ENCODE data around the gene BMF. TPM values are rescaled to one million over a fixed set of nuclear protein-coding genes. Genes with fewer than 3 reads are reported as not detected.
"Not testable (repeated sequence)": the region's sequence is repeated elsewhere in the genome, so short reads cannot be mapped to it uniquely, and the experiment has no call there.

BMF gene
- total and polyA plus RNA-seq, 2 donors, result 7.8 to 10.8 TPM

DNA sequence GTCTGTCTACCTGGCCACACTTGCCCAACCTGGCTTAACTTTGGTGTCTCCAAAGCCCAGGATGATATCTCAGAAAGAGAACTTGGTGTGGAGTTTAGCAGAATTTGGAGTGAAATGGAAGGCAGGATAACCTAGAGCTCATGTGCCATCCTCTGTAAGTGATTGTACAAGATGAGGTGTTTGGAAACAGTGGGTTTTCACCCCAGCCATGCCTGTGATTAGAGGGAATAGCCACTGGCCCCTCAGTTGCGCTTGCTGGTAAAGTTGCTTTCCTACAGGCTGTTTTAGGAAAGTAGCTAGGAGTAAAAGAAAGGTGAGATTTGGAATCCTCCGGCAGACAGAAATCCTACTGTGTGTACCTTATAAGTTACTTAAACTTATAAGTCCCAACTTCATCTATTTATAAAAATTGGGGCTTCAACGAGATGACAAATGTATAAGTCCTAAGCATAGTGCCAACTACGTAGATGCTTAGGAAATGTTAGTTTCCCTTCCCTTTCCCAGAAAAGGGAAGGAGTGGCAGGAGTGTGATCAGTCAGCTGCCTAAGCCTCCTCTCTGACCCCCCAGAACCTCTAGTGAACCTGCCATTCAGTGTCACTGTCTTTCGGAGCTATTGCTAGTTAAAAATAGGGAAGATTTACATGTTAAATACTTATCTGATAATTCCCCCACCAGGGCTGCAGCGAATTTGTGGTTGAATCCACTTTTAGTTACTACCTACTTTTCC lies 13.4 kb upstream of the BMF start:
- Histone ChIP-seq H3K27ac (ENCODE audit: low read depth) (no peak overlapping the region), H3K4me1 (ENCODE audit: insufficient read depth) (no peaks in the 10 kb centered on the region), H3K4me3 (ENCODE audit: low read depth, low read length) (no peak overlapping the region), H3K36me3 (ENCODE audit: insufficient read depth) (no peaks in the 10 kb centered on the region)
- no peak for DNase-seq (ENCODE audit: extremely low spot score)
- 71% methylated on average over 6 of the region's 6 CpGs for WGBS

DNA sequence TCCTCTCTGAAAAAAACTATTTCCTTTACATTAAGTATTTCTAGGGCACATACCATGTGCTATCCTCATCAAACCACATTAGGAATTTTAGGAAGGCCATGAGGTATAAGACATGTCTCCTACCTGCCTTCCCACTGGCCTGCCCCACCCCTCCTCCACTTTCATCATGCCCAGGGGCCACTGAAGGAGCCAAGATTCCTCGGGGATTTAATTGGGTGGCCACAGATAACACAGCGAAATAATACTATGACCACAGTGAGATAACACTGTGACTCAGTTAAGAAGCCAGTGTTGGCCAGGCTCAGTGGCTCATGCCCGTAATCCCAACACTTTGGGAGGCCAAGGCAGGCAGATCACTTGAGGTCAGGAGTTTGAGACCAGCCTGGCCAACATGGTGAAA lies 9.8 kb upstream of the BMF start:
- H3K27ac ChIP-seq (ENCODE audit: low read depth), result no peak overlapping the region
- H3K4me1 ChIP-seq (ENCODE audit: insufficient read depth), result no peaks in the 10 kb centered on the region
- H3K4me3 ChIP-seq (ENCODE audit: low read depth, low read length), result no peak overlapping the region
- no peaks in the 10 kb centered on the region for H3K36me3 ChIP-seq (ENCODE audit: insufficient read depth)
- no peak for DNase-seq (ENCODE audit: extremely low spot score)
- WGBS, result 62% methylated on average over 3 of the region's 3 CpGs

DNA sequence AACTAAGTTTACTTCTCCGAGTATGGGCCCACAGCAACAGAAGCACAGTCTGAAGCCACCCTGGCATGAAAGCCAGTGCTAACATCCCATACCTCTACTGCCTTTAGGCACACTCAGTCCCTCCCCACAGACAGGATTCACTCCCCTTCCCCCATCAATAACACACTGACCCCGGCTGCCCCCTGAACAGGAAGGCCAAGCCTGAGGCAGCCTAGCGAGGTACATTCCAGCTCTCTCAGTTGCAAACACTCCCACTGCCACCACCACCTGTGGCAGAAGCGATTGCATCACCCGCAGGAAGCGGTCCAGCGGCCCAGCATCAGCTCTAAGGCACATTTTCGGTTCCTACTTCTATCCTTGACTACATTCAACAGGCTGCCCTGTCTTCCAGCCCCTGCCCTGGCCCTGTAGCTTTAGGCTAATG lies 7.0 kb upstream of the BMF start:
- H3K36me3 ChIP-seq (ENCODE audit: insufficient read depth), result no peaks in the 10 kb centered on the region
- no peak overlapping the region for H3K27ac ChIP-seq (ENCODE audit: low read depth)
- WGBS, result 55% methylated on average over 8 of the region's 8 CpGs
- H3K4me3 ChIP-seq (ENCODE audit: low read depth, low read length), result no peak overlapping the region
- H3K4me1 ChIP-seq (ENCODE audit: insufficient read depth), result no peaks in the 10 kb centered on the region
- DNase-seq (ENCODE audit: extremely low spot score), result no peak

DNA sequence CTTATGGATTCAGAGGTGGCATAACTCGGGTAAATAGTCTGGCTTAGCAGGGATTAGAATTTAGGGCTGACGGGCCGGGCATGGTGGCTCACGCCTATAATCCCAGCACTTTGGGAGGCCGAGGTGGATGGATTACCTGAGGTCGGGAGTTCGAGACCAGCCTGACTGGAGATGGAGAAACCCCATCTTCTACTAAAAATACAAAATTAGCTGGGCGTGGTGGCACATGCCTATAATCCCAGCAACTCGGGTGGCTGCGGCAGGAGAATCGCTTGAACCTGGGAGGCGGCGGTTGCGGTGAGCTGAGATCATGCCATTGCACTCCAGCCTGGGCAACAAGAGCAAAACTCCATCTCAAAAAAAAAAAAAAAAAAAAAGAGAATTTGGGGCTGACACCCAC lies 6.4 kb upstream of the BMF start:
- not testable (repeated sequence) for H3K36me3 ChIP-seq (ENCODE audit: insufficient read depth); H3K4me1 ChIP-seq (ENCODE audit: insufficient read depth); H3K4me3 ChIP-seq (ENCODE audit: low read depth, low read length); H3K27ac ChIP-seq (ENCODE audit: low read depth); DNase-seq (ENCODE audit: extremely low spot score)
- WGBS, result 94% methylated on average over 14 of the region's 14 CpGs

DNA sequence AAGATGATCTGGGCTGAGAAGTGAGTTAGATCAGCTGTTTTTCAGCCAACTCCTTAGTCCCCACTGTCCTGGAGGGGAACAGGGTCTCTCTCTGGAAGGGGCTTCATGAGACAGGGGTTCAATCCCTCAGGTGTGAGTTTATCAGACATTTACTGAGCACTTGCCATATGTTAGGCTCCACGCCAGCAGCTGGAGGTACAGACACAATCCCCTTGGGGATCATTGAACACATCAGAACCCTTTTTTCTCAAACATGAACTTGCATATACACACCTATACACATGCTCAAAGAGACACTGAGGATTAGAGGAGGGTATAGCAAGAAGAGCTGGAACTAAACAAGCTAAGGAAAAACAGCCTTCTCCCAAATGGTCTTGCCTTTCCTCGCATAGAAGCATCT lies 5.5 kb upstream of the BMF start:
- no peak for DNase-seq (ENCODE audit: extremely low spot score)
- H3K36me3 ChIP-seq (ENCODE audit: insufficient read depth), result no peaks in the 10 kb centered on the region
- H3K27ac ChIP-seq (ENCODE audit: low read depth), result no peak overlapping the region
- no peak overlapping the region for H3K4me3 ChIP-seq (ENCODE audit: low read depth, low read length)
- 86% methylated on average over 2 of the region's 2 CpGs for WGBS
- no peaks in the 10 kb centered on the region for H3K4me1 ChIP-seq (ENCODE audit: insufficient read depth)

DNA sequence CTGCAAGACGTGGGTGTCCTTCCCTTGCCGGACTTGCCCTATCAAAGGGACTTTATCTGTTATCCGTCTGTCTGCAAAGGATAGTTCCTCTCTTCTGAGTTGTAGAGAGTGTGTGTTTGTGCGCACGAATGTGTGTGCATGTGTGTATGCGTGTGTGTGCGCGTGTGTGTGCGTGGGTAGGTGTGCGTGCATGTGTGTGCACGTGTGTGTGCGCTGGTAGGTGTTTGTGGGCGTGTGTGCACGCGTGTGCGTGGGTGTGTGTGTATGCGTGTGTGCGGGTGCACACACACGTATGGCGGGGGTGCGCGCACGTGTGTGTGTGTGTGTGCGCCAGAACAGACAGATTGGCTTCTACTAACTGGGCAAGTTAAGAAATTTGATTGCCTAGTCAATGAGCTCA lies 4.1 kb upstream of the BMF start:
- no peak overlapping the region for H3K27ac ChIP-seq (ENCODE audit: low read depth)
- DNase-seq (ENCODE audit: extremely low spot score), result no peak
- no peaks in the 10 kb centered on the region for H3K4me1 ChIP-seq (ENCODE audit: insufficient read depth)
- WGBS, result 83% methylated on average over 24 of the region's 24 CpGs
- H3K4me3 ChIP-seq (ENCODE audit: low read depth, low read length), result no peak overlapping the region
- no peaks in the 10 kb centered on the region for H3K36me3 ChIP-seq (ENCODE audit: insufficient read depth)

DNA sequence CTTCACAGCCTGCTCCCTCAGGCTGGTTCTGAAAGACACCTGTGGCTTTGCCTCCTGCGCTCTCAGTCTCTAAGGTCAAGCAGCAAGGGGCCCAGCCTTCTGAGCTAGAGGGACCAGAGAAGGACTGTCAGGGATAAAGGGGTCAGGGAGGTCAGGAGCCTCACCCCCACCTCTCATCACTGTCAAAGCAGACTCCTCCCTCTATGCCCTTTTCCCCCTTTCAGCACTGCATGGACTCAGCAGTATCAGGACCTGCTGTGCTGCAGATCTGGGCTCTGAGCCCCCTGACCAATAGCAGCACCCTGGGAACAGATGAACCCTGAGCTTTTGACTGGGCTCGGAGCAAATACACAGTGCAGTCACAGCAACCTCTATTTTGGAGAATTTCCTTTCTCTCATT lies 3.2 kb upstream of the BMF start:
- H3K27ac ChIP-seq (ENCODE audit: low read depth), result no peak overlapping the region
- WGBS, result 75% methylated on average over 2 of the region's 2 CpGs

DNA sequence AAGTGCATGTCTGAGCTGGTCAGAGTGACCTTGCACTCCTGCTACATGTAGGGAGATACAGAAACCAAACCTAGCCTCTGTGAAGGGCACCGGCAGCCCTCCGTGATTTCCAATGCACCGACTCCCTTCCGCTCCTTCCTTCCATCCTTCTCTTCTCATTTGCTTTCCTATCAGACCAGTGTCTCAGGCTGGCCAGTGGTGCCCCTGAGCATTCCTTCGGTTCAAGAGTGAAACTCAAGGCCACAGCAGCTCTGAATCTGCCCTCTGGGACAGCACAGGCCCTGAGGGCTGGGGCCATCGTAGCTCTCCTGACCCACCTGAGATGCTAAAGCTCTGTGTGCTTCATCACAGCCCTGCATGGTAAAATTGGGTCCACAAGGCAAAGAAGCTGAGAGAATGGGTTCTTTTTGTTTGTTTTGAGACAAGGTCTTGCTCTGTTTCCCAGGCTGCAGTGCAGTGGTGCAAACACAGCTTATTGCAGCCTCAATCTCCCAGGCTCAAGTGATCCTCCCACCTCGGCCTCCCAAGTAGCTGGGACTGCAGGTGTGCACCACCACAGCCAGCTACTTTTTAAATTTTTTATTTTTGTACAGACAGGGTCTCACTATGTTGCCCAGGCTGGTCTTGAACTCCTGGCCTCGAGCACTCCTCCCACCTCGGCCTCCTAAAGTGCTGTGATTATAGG lies 2.3 kb upstream of the BMF start:
- H3K27ac ChIP-seq (ENCODE audit: low read depth), result no peak overlapping the region
- H3K4me1 ChIP-seq (ENCODE audit: insufficient read depth), result no peaks in the 10 kb centered on the region
- H3K36me3 ChIP-seq (ENCODE audit: insufficient read depth), result no peaks in the 10 kb centered on the region
- DNase-seq (ENCODE audit: extremely low spot score), result no peak
- WGBS, result 87% methylated on average over 9 of the region's 9 CpGs
- no peak overlapping the region for H3K4me3 ChIP-seq (ENCODE audit: low read depth, low read length)

More for the DNA sequence above, 3.2 kb upstream of the BMF start:
- Histone ChIP-seq H3K36me3 (ENCODE audit: insufficient read depth) (no peaks in the 10 kb centered on the region), H3K4me1 (ENCODE audit: insufficient read depth) (no peaks in the 10 kb centered on the region), H3K4me3 (ENCODE audit: low read depth, low read length) (no peak overlapping the region)
- DNase-seq (ENCODE audit: extremely low spot score), result no peak

DNA sequence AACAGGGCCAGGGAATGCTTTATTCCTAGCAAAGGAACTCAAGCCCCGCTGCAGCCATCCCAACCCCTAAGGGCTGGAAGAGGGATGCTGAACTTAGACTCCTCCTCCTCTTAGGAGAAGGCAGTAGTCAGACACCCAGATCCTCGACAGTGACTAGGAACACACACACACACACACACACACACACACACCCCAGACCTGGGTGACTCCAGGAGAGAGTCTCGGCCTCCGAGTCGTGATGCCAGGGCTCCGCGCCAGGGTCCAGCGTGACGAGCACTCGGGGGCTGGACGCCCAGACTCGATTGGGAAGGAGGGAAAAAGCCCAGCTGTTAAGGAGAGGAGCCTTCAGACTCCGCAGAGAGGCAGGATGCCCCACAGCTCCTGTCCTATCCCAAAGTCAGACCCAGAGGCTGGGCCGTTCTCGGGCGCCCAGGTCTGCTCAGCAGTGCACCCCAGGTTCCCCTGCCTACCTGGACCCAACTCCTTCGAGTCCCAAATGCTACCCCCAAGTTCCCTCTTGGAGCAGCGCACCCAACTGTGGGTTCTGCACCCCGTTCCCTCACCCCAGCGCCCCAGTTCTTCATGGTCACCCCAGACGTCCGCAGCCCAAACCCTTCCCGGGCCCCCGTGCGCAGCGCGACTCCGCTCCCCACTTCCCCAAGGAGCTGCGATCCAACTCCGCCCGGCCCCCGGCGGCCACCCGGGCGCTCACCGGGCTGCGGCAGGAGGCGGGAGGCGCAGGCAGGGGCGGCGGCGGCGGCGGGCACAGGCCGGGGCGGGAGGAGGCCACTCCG lies 421 bp downstream of the BMF start:
- no peak for DNase-seq (ENCODE audit: extremely low spot score)
- H3K36me3 ChIP-seq (ENCODE audit: insufficient read depth), result no peaks in the 10 kb centered on the region
- peaks cover 3% of the 10 kb centered on the region for H3K4me1 ChIP-seq (ENCODE audit: insufficient read depth)
- peak overlapping the region; percentile 90 for H3K27ac ChIP-seq (ENCODE audit: low read depth)
- whole genome bisulfite sequencing, result under 1% methylated on average over 47 of the region's 47 CpGs
- H3K4me3 ChIP-seq (ENCODE audit: low read depth, low read length), result peak overlapping the region; percentile 94

DNA sequence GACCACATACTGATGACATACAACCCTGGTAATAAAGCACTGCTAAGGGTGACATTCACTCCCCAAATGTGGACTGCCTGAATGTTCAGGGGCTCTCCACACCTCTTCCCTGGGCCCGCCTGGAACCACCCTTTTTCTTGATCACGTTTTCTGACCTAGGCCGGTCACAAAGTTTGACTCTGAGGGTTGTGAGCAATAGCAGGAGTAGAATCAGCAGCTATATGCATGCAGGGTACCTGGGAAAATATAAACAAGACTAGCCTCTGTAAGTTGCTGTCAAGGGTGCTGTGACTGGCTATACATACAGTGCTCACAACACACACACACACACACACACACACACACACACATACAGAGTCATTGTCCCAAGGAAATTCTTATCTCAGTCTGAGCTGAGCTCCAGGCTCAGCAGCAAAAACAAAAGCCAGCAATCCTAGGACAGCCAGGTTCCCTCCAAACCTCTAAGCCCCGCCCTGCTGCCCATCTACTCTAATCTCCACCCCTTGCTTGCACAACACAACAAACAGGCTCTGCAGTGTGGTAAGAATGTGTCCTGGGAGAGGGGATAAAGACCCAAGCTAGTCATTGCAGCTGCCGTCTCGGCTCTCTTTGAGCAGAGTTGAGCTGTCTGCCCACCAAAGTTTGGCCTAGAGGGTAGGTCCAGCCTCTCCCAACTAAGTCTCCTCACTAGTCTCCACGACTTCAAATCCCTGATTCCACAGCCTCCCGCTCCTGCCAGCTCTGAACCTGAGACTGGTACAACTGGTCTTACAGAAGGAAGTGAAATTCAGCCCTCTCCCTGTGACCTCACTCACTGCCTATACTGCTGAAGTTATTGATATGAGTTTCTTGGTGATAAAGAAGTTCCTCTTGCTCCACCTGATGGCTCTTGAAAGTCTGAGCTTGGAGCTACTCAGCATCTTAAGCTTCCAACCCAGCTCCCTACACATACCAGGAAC lies 2.2 kb downstream of the BMF start:
- Histone ChIP-seq H3K27ac (ENCODE audit: low read depth) (peak overlapping the region; percentile 77), H3K36me3 (ENCODE audit: insufficient read depth) (no peaks in the 10 kb centered on the region), H3K4me1 (ENCODE audit: insufficient read depth) (peaks cover 3% of the 10 kb centered on the region), H3K4me3 (ENCODE audit: low read depth, low read length) (no peak overlapping the region)
- DNase-seq (ENCODE audit: extremely low spot score), result no peak
- whole genome bisulfite sequencing, result 62% methylated on average over 8 of the region's 8 CpGs

DNA sequence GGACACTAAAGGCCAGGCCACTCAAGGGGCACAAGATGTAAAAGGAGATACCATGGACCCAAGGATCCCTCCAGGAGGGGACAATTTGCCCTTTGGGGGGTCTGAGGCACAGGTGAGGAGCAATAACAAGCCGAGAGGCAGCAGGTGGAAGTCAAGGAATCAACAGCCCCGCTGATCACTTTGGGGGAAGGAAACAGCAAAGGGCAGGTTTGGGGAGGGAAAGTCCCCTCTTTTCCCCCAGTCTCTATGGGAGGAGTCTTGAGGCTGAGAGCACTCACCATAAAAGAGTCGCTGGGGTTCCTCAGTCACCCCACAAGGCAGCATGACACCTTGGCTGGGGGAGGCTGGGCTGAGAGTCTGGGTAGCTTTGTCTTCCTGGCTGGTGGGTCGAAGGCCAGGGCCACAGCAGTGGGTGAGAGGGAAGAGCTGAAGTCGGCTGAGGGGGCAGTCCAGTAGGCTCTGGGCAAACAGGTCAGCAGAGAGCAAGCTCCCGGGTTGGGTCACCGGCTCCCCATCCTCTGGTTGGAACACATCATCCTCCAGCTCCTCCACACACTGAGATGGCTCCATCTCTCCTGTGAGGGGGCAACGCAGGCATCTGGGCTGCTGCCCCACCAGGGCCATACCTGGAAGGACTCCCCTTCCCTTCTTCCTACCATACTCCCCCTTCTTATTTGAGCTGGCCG lies 3.0 kb downstream of the BMF start:
- WGBS, result 78% methylated on average over 9 of the region's 9 CpGs
- H3K4me3 ChIP-seq (ENCODE audit: low read depth, low read length), result no peak overlapping the region
- peak overlapping the region; percentile 68 for H3K27ac ChIP-seq (ENCODE audit: low read depth)
- no peak for DNase-seq (ENCODE audit: extremely low spot score)
- H3K36me3 ChIP-seq (ENCODE audit: insufficient read depth), result no peaks in the 10 kb centered on the region
- peaks cover 3% of the 10 kb centered on the region for H3K4me1 ChIP-seq (ENCODE audit: insufficient read depth)

DNA sequence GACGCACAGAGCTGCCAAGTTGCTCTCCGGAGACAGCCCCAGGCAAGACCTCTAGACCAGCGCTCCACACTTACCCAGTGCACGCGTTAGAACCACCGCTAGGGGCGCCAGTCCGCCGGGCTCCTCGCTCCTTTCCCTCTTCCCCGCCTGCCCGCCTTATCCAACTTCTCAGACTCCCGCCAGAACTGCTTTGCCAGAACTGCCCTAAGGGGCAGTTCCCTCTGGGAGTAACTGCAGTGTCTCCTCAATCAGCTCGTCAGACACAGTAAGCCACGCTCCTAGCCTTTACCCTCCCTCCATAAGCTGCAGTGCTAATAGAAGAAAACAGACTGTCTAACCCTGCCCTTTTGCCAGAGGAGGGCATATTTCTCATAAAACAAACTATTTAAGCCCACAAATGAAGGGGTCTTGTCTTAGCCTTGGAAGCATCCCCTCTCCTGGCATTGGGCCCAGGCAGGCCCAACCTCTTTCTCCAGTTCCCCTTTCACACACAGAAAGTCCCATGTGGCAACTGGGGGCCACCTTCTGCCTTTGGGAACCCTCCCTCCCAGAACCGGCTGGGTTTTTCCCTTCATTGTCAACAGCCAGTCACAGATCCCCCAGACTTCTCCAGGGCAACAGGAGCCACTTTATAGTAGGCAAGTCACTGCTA lies 3.7 kb downstream of the BMF start:
- no peak overlapping the region for H3K4me3 ChIP-seq (ENCODE audit: low read depth, low read length)
- peak overlapping the region; percentile 33 for H3K27ac ChIP-seq (ENCODE audit: low read depth)
- peaks cover 3% of the 10 kb centered on the region for H3K4me1 ChIP-seq (ENCODE audit: insufficient read depth)
- DNase-seq (ENCODE audit: extremely low spot score), result no peak
- H3K36me3 ChIP-seq (ENCODE audit: insufficient read depth), result no peaks in the 10 kb centered on the region
- WGBS, result 4% methylated on average over 16 of the region's 16 CpGs
